ENCODE measurements around the gene ASTN1.

The ASTN1 gene

GRCh38 chr1:177185209-177185608 is 20.7 kb upstream of the ASTN1 start:
- peaks cover 0 to 4% of the 10 kb centered on the region in 2 donors for H3K4me1 ChIP-seq (ENCODE audit: control insufficient read depth in 1 of 2, insufficient read depth in 2 of 2, low read length in 2 of 2)
- H3K9me3 ChIP-seq (ENCODE audit: control insufficient read depth in 1 of 2, low read length in 2 of 2) = no peaks in the 10 kb centered on the region
- no peak overlapping the region for H3K4me3 ChIP-seq (ENCODE audit: low read depth in 1 of 2, low read length in 2 of 2)
- H3K27me3 ChIP-seq (ENCODE audit: control insufficient read depth in 1 of 2, insufficient read depth in 2 of 2, low read length in 2 of 2) = peaks cover 5 to 12% of the 10 kb centered on the region in 2 donors
- no peak overlapping the region for H3K9ac ChIP-seq (ENCODE audit: low read depth in 1 of 2, low read length in 2 of 2)
- no peaks in the 10 kb centered on the region for H3K36me3 ChIP-seq (ENCODE audit: control insufficient read depth in 1 of 2, insufficient read depth in 2 of 2, low read length in 2 of 2)
- H3K27ac ChIP-seq (ENCODE audit: low read depth, low read length) = no peak overlapping the region

DNA sequence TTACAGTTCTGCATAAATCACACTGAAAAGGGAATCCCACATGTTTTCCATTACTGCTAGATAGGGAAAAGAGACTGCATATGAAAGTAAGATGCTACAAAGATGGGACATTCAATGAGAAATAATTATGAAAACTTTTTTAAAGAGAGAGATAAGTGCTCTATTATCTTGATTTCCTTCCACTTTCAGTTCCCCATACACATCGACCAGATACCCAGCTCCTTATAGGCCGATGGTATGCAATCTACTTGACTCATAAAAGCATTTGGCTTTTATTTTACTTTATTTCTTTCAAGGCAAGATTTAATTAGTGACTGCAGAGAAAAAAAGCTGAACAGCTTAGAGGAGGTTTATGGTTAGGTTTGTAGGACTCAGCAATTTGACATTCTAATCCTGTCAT is 19.3 kb upstream of the ASTN1 start:
- Histone ChIP-seq H3K4me1 (ENCODE audit: control insufficient read depth in 1 of 2, insufficient read depth in 2 of 2, low read length in 2 of 2) (peaks cover 0 to 4% of the 10 kb centered on the region in 2 donors), H3K4me3 (ENCODE audit: low read depth in 1 of 2, low read length in 2 of 2) (no peak overlapping the region), H3K9me3 (ENCODE audit: control insufficient read depth in 1 of 2, low read length in 2 of 2) (no peaks in the 10 kb centered on the region), H3K27ac (ENCODE audit: low read depth, low read length) (no peak overlapping the region), H3K9ac (ENCODE audit: low read depth in 1 of 2, low read length in 2 of 2) (no peak overlapping the region), H3K27me3 (ENCODE audit: control insufficient read depth in 1 of 2, insufficient read depth in 2 of 2, low read length in 2 of 2) (peaks cover 8 to 17% of the 10 kb centered on the region in 2 donors), H3K36me3 (ENCODE audit: control insufficient read depth in 1 of 2, insufficient read depth in 2 of 2, low read length in 2 of 2) (no peaks in the 10 kb centered on the region)

DNA sequence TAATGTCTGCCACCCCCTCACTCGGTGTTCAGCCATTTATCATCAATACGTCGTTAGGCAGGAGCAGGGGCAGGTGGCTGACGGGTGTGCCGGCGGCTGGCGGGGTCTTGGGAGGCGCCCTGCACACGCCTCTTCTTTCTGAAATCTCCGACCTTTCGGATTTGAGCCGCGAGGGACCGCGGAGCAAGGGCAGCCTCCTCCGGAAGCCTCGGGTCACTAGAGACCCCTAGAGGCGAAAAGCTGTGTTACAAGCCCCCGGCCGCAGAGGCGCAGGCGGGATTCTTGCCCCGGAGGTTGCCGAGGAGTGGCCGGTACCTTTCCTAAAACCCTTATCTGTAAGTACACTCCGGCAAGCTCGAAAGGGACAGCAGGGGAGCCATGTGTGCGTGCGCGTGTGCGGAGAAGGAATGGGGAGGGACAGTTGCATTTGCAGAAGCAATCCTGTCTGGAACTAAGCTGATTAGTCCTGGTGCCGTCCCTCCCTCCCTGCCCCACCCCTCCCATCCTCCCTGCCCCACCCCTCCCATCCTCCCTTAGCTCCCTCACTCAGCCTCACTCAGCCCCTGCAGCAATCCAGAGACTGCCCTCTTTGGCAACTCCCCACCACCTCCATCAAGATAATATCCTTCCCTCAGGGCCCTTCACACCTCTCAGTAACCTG is 17.2 kb upstream of the ASTN1 start:
- no peaks in the 10 kb centered on the region for H3K9me3 ChIP-seq (ENCODE audit: control insufficient read depth in 1 of 2, low read length in 2 of 2)
- peaks cover 0 to 4% of the 10 kb centered on the region in 2 donors for H3K4me1 ChIP-seq (ENCODE audit: control insufficient read depth in 1 of 2, insufficient read depth in 2 of 2, low read length in 2 of 2)
- peak overlapping the region in 1 of 2 donors; percentile 24 for H3K4me3 ChIP-seq (ENCODE audit: low read depth in 1 of 2, low read length in 2 of 2)
- no peaks in the 10 kb centered on the region for H3K36me3 ChIP-seq (ENCODE audit: control insufficient read depth in 1 of 2, insufficient read depth in 2 of 2, low read length in 2 of 2)
- peaks cover 8 to 14% of the 10 kb centered on the region in 2 donors for H3K27me3 ChIP-seq (ENCODE audit: control insufficient read depth in 1 of 2, insufficient read depth in 2 of 2, low read length in 2 of 2)
- no peak overlapping the region for H3K9ac ChIP-seq (ENCODE audit: low read depth in 1 of 2, low read length in 2 of 2)
- no peak overlapping the region for H3K27ac ChIP-seq (ENCODE audit: low read depth, low read length)

DNA sequence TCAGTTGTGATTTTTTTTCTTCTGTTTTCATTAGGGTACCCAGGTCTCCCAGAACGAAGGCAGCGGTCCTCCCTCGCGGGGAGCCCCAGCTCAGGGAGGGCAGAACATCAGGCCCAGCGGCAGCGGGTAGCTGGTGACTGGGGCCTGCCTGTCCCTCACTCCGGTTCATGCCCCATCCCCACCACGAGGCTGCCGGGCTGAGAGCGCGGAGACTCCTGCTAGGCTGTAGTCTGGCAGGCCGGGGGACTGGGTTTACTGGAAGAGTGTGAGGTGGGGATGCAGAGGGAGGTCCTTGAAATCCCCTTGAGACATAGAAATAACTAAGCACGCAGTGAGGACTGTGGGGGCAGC is 16.7 kb upstream of the ASTN1 start:
- Histone ChIP-seq H3K36me3 (ENCODE audit: control insufficient read depth in 1 of 2, insufficient read depth in 2 of 2, low read length in 2 of 2) (no peaks in the 10 kb centered on the region), H3K4me3 (ENCODE audit: low read depth in 1 of 2, low read length in 2 of 2) (peak overlapping the region in 1 of 2 donors; percentile 24), H3K9me3 (ENCODE audit: control insufficient read depth in 1 of 2, low read length in 2 of 2) (no peaks in the 10 kb centered on the region), H3K27me3 (ENCODE audit: control insufficient read depth in 1 of 2, insufficient read depth in 2 of 2, low read length in 2 of 2) (peaks cover 8 to 14% of the 10 kb centered on the region in 2 donors), H3K4me1 (ENCODE audit: control insufficient read depth in 1 of 2, insufficient read depth in 2 of 2, low read length in 2 of 2) (peaks cover 0 to 4% of the 10 kb centered on the region in 2 donors), H3K9ac (ENCODE audit: low read depth in 1 of 2, low read length in 2 of 2) (no peak overlapping the region), H3K27ac (ENCODE audit: low read depth, low read length) (no peak overlapping the region)

DNA sequence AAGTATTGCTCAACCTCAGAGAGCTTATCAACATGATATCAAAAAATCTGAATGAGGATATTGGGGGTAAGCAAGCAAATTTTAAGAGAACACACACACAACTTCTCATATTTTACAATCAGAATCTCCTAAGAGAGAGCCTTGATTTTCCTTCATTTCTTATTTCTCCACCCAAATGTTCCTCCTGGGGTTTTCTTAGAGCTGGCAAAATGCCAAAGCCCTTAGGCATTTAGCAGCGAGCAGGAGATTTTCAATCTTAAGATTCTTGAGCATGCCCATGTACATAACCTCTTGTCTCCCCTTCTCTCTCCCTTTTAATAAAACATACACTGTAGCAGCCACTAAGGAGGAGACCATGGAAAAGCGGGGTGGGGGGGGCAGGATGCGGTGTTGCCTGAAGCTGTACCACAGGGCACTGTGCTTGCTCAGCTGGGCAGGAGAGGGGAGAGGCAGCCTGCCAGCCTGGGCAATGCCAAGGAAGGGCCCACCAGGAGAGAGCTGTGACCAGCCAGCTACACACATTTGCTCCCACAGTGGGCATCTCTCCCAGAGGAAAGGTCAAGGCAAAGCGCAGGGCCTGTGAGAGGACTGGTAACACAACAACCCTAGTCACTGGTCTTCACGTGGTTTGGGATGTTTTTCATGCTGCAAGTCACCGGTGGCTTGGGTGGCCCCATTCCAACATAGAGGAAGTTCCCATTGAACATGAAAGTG is 10.6 kb upstream of the ASTN1 start:
- peaks cover 0 to 3% of the 10 kb centered on the region in 2 donors for H3K4me1 ChIP-seq (ENCODE audit: control insufficient read depth in 1 of 2, insufficient read depth in 2 of 2, low read length in 2 of 2)

DNA sequence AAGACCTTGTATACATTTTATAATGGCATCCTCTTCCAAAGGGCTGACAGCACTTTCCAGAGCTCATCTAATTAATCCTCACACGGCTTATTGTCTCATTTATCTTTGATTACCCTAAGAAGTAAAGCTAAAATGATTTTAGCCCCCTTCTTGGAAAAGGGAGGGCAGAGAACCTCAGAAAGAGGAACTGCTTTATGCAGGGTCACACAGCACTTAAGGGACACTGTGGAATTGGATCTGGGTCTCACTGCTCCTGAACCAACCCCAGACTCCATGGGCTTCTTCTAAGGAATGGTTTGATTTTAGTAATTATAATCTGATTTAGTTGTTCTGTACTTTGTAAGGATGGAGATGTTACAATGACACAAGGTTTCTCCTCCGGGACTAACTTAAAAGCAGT is 9.5 kb upstream of the ASTN1 start:
- H3K4me1 ChIP-seq (ENCODE audit: control insufficient read depth in 1 of 2, insufficient read depth in 2 of 2, low read length in 2 of 2) = peaks cover 0 to 3% of the 10 kb centered on the region in 2 donors
- H3K36me3 ChIP-seq (ENCODE audit: control insufficient read depth in 1 of 2, insufficient read depth in 2 of 2, low read length in 2 of 2) = no peaks in the 10 kb centered on the region
- H3K9ac ChIP-seq (ENCODE audit: low read depth in 1 of 2, low read length in 2 of 2) = no peak overlapping the region
- H3K4me3 ChIP-seq (ENCODE audit: low read depth in 1 of 2, low read length in 2 of 2) = no peak overlapping the region
- H3K27me3 ChIP-seq (ENCODE audit: control insufficient read depth in 1 of 2, insufficient read depth in 2 of 2, low read length in 2 of 2) = peaks cover 31 to 45% of the 10 kb centered on the region in 2 donors
- H3K9me3 ChIP-seq (ENCODE audit: control insufficient read depth in 1 of 2, low read length in 2 of 2) = no peaks in the 10 kb centered on the region
- H3K27ac ChIP-seq (ENCODE audit: low read depth, low read length) = no peak overlapping the region

More for the DNA sequence above, 10.6 kb upstream of the ASTN1 start:
- Histone ChIP-seq H3K27me3 (ENCODE audit: control insufficient read depth in 1 of 2, insufficient read depth in 2 of 2, low read length in 2 of 2) (peaks cover 26 to 46% of the 10 kb centered on the region in 2 donors), H3K9me3 (ENCODE audit: control insufficient read depth in 1 of 2, low read length in 2 of 2) (no peaks in the 10 kb centered on the region), H3K9ac (ENCODE audit: low read depth in 1 of 2, low read length in 2 of 2) (no peak overlapping the region), H3K27ac (ENCODE audit: low read depth, low read length) (no peak overlapping the region), H3K4me3 (ENCODE audit: low read depth in 1 of 2, low read length in 2 of 2) (no peak overlapping the region), H3K36me3 (ENCODE audit: control insufficient read depth in 1 of 2, insufficient read depth in 2 of 2, low read length in 2 of 2) (no peaks in the 10 kb centered on the region)

- peaks cover 0 to 3% of the 10 kb centered on the region in 2 donors for H3K4me1 ChIP-seq (ENCODE audit: control insufficient read depth in 1 of 2, insufficient read depth in 2 of 2, low read length in 2 of 2)
- H3K36me3 ChIP-seq (ENCODE audit: control insufficient read depth in 1 of 2, insufficient read depth in 2 of 2, low read length in 2 of 2) = no peaks in the 10 kb centered on the region
- H3K4me3 ChIP-seq (ENCODE audit: low read depth in 1 of 2, low read length in 2 of 2) = no peak overlapping the region
- H3K9me3 ChIP-seq (ENCODE audit: control insufficient read depth in 1 of 2, low read length in 2 of 2) = no peaks in the 10 kb centered on the region
- H3K9ac ChIP-seq (ENCODE audit: low read depth in 1 of 2, low read length in 2 of 2) = no peak overlapping the region
- peaks cover 36 to 45% of the 10 kb centered on the region in 2 donors for H3K27me3 ChIP-seq (ENCODE audit: control insufficient read depth in 1 of 2, insufficient read depth in 2 of 2, low read length in 2 of 2)
- H3K27ac ChIP-seq (ENCODE audit: low read depth, low read length) = no peak overlapping the region
Measured at GRCh38 chr1:177172866-177173265, 8.4 kb upstream of the ASTN1 start.

- Histone ChIP-seq H3K36me3 (ENCODE audit: control insufficient read depth in 1 of 2, insufficient read depth in 2 of 2, low read length in 2 of 2) (no peaks in the 10 kb centered on the region), H3K27me3 (ENCODE audit: control insufficient read depth in 1 of 2, insufficient read depth in 2 of 2, low read length in 2 of 2) (peaks cover 40 to 45% of the 10 kb centered on the region in 2 donors), H3K9me3 (ENCODE audit: control insufficient read depth in 1 of 2, low read length in 2 of 2) (no peaks in the 10 kb centered on the region), H3K27ac (ENCODE audit: low read depth, low read length) (no peak overlapping the region), H3K9ac (ENCODE audit: low read depth in 1 of 2, low read length in 2 of 2) (no peak overlapping the region), H3K4me3 (ENCODE audit: low read depth in 1 of 2, low read length in 2 of 2) (no peak overlapping the region), H3K4me1 (ENCODE audit: control insufficient read depth in 1 of 2, insufficient read depth in 2 of 2, low read length in 2 of 2) (peaks cover 0 to 3% of the 10 kb centered on the region in 2 donors)
Measured at GRCh38 chr1:177172272-177172671, 7.8 kb upstream of the ASTN1 start.

DNA sequence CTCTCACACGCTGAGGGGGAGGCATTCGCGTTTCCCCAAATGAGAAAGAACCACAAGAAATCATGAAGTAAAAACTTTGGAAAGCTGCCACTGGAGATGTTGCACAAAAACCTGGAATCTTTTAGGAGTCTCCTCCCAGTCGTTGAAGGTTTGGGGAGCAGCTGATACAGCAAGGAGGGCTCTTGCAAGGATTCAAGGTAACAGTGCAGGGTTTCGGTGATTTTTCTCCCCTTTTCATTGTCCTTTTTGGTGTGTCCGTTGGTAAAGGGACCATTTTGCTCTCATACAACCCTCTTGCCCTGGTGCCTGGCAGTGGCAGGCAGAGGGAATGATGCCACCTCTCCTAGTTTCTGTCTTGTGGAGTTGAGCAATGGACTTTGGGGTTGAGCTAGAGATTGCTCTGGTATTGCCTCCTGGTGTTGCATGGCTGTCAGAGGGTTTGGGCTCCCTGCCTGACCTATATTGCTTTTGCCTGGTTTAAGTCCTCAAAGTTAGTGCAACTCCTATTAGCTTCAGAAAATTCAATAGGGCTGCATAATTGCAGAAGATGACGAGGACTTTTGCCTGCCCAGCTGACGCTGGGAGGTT is 7.1 kb upstream of the ASTN1 start:
- Histone ChIP-seq H3K4me3 (ENCODE audit: low read depth in 1 of 2, low read length in 2 of 2) (no peak overlapping the region), H3K27me3 (ENCODE audit: control insufficient read depth in 1 of 2, insufficient read depth in 2 of 2, low read length in 2 of 2) (peaks cover 41 to 46% of the 10 kb centered on the region in 2 donors), H3K27ac (ENCODE audit: low read depth, low read length) (no peak overlapping the region), H3K9me3 (ENCODE audit: control insufficient read depth in 1 of 2, low read length in 2 of 2) (no peaks in the 10 kb centered on the region), H3K4me1 (ENCODE audit: control insufficient read depth in 1 of 2, insufficient read depth in 2 of 2, low read length in 2 of 2) (peaks cover 0 to 3% of the 10 kb centered on the region in 2 donors), H3K9ac (ENCODE audit: low read depth in 1 of 2, low read length in 2 of 2) (no peak overlapping the region), H3K36me3 (ENCODE audit: control insufficient read depth in 1 of 2, insufficient read depth in 2 of 2, low read length in 2 of 2) (no peaks in the 10 kb centered on the region)
